Transverse colon (tissue), 4 donors: ENCODE results near the gene C1orf159.

Source experiments
- EP300 ChIP-seq: sonication (generic); formaldehyde crosslinking; IDR thresholded peaks from one replicate; pipeline ENCODE4 v1.6.1; 2017; ENCODE audit warnings: antibody characterized with exemption, low read depth
- POLR2A ChIP-seq: fragments of 450-650 bp; IDR thresholded peaks from one replicate; pipeline ENCODE4 v1.6.1; 2016; ENCODE audit warnings: antibody characterized with exemption, mild to moderate bottlenecking, moderate library complexity
- POLR2AphosphoS5 ChIP-seq, 3 donors: sonication (generic); formaldehyde crosslinking; IDR thresholded peaks; one replicate each; pipeline ENCODE4 v1.6.1; 2016; ENCODE audit warnings: antibody characterized with exemption in 3 of 3
- TF ChIP-seq, protein P1 (sequence below), 5 experiments: fragments of 200-600 bp in 3 of 5; fragments of 450-650 bp in 2 of 5; sonication (generic) in 3 of 5; IDR thresholded peaks; 1 replicate in 2 of 5; 2 replicates in 3 of 5; pipeline ENCODE4 v1.5.1; 2016 to 2017; ENCODE audit warnings: antibody characterized with exemption in 5 of 5, inconsistent platforms in 3 of 5, mild to moderate bottlenecking in 2 of 5, moderate library complexity in 1 of 5

GRCh38 chr1:1145547-1145914 lies 29.6 kb upstream of the C1orf159 start:
- TF ChIP-seq, protein P1, sequence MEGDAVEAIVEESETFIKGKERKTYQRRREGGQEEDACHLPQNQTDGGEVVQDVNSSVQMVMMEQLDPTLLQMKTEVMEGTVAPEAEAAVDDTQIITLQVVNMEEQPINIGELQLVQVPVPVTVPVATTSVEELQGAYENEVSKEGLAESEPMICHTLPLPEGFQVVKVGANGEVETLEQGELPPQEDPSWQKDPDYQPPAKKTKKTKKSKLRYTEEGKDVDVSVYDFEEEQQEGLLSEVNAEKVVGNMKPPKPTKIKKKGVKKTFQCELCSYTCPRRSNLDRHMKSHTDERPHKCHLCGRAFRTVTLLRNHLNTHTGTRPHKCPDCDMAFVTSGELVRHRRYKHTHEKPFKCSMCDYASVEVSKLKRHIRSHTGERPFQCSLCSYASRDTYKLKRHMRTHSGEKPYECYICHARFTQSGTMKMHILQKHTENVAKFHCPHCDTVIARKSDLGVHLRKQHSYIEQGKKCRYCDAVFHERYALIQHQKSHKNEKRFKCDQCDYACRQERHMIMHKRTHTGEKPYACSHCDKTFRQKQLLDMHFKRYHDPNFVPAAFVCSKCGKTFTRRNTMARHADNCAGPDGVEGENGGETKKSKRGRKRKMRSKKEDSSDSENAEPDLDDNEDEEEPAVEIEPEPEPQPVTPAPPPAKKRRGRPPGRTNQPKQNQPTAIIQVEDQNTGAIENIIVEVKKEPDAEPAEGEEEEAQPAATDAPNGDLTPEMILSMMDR (IDR thresholded peaks at IDR 0.05): no peak
- TF ChIP-seq EP300 (no peak), POLR2A (no peak), POLR2AphosphoS5 (IDR thresholded peaks at IDR 0.05) (no peak)
